Measurements from ENCODE around the gene RALGAPA1. TPM values are rescaled to one million over a fixed set of nuclear protein-coding genes. Genes with fewer than 3 reads are reported as not detected.

RALGAPA1 gene
- total and polyA plus RNA-seq, 2 experiments from 2014 or later: 21.9 to 27.3 TPM

DNA sequence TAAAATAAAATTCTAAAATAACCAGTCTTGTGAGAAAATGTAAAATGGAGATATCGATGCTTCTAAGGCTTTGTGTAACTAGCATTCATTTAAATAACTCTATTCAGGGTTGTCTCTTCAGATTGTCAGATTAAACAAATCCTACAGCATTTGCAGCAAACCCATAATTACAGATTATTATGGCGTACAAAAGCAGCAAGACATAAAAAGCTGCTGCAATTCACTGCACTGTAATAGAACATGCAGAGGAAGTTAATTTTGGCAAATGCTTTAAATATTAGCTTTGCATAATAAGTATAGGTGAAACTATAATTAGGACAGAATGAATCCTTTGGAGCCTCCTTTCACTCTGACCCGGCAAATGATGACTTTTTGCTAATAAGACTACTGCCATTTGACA is 176.8 kb downstream of the RALGAPA1 start:
- Mint-ChIP-seq H3K9me3 (no peaks in the 10 kb centered on the region), H3K36me3 (ENCODE audit: low read depth) (no peaks in the 10 kb centered on the region), H3K4me3 (no peak overlapping the region), H3K27me3 (ENCODE audit: insufficient read depth, low read depth, poor library complexity) (peaks cover 2% of the 10 kb centered on the region), H3K4me1 (peaks cover 9% of the 10 kb centered on the region; the same call in 2 of the 3 replicates), H3K27ac (0 out of 2 replicates have a peak overlapping the region, but pooled peaks have one; percentile 65)
- no peak for ATAC-seq
- no peaks in the 10 kb centered on the region for H3K9me2 ChIP-seq (ENCODE audit: insufficient read depth)
- H3K4me1 ChIP-seq (ENCODE audit: insufficient read depth): no peaks in the 10 kb centered on the region
- H3K27ac ChIP-seq (ENCODE audit: low read depth): no peak overlapping the region; the same call in 1 of the 2 replicates
- H3F3A ChIP-seq (replicated peaks; ENCODE audit: low read depth): no peaks in the 10 kb centered on the region
- no peak overlapping the region for H2AFZ ChIP-seq
- no peaks in the 10 kb centered on the region for H4K20me1 ChIP-seq (replicated peaks; ENCODE audit: insufficient read depth)
- H3K36me3 ChIP-seq (ENCODE audit: insufficient read depth): no peaks in the 10 kb centered on the region
- no peak overlapping the region for H3K4me3 ChIP-seq
- no peaks in the 10 kb centered on the region for H3K27me3 ChIP-seq (ENCODE audit: insufficient read depth)
- TF ChIP-seq, protein P1, sequence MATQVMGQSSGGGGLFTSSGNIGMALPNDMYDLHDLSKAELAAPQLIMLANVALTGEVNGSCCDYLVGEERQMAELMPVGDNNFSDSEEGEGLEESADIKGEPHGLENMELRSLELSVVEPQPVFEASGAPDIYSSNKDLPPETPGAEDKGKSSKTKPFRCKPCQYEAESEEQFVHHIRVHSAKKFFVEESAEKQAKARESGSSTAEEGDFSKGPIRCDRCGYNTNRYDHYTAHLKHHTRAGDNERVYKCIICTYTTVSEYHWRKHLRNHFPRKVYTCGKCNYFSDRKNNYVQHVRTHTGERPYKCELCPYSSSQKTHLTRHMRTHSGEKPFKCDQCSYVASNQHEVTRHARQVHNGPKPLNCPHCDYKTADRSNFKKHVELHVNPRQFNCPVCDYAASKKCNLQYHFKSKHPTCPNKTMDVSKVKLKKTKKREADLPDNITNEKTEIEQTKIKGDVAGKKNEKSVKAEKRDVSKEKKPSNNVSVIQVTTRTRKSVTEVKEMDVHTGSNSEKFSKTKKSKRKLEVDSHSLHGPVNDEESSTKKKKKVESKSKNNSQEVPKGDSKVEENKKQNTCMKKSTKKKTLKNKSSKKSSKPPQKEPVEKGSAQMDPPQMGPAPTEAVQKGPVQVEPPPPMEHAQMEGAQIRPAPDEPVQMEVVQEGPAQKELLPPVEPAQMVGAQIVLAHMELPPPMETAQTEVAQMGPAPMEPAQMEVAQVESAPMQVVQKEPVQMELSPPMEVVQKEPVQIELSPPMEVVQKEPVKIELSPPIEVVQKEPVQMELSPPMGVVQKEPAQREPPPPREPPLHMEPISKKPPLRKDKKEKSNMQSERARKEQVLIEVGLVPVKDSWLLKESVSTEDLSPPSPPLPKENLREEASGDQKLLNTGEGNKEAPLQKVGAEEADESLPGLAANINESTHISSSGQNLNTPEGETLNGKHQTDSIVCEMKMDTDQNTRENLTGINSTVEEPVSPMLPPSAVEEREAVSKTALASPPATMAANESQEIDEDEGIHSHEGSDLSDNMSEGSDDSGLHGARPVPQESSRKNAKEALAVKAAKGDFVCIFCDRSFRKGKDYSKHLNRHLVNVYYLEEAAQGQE (IDR thresholded peaks at IDR 0.05; ENCODE audit: unreplicated experiment): no peak
- no peak for TF ChIP-seq EZH2 (IDR thresholded peaks at IDR 0.05; ENCODE audit: low read depth, unreplicated experiment)
- TF ChIP-seq, protein P2, sequence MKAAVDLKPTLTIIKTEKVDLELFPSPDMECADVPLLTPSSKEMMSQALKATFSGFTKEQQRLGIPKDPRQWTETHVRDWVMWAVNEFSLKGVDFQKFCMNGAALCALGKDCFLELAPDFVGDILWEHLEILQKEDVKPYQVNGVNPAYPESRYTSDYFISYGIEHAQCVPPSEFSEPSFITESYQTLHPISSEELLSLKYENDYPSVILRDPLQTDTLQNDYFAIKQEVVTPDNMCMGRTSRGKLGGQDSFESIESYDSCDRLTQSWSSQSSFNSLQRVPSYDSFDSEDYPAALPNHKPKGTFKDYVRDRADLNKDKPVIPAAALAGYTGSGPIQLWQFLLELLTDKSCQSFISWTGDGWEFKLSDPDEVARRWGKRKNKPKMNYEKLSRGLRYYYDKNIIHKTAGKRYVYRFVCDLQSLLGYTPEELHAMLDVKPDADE (IDR thresholded peaks at IDR 0.05): no peak
- TF ChIP-seq, protein P3, sequence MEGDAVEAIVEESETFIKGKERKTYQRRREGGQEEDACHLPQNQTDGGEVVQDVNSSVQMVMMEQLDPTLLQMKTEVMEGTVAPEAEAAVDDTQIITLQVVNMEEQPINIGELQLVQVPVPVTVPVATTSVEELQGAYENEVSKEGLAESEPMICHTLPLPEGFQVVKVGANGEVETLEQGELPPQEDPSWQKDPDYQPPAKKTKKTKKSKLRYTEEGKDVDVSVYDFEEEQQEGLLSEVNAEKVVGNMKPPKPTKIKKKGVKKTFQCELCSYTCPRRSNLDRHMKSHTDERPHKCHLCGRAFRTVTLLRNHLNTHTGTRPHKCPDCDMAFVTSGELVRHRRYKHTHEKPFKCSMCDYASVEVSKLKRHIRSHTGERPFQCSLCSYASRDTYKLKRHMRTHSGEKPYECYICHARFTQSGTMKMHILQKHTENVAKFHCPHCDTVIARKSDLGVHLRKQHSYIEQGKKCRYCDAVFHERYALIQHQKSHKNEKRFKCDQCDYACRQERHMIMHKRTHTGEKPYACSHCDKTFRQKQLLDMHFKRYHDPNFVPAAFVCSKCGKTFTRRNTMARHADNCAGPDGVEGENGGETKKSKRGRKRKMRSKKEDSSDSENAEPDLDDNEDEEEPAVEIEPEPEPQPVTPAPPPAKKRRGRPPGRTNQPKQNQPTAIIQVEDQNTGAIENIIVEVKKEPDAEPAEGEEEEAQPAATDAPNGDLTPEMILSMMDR (conservative IDR thresholded peaks at IDR 0.05; ENCODE audit: low read depth in 2 of 2): no peak
- TF ChIP-seq, protein P4, sequence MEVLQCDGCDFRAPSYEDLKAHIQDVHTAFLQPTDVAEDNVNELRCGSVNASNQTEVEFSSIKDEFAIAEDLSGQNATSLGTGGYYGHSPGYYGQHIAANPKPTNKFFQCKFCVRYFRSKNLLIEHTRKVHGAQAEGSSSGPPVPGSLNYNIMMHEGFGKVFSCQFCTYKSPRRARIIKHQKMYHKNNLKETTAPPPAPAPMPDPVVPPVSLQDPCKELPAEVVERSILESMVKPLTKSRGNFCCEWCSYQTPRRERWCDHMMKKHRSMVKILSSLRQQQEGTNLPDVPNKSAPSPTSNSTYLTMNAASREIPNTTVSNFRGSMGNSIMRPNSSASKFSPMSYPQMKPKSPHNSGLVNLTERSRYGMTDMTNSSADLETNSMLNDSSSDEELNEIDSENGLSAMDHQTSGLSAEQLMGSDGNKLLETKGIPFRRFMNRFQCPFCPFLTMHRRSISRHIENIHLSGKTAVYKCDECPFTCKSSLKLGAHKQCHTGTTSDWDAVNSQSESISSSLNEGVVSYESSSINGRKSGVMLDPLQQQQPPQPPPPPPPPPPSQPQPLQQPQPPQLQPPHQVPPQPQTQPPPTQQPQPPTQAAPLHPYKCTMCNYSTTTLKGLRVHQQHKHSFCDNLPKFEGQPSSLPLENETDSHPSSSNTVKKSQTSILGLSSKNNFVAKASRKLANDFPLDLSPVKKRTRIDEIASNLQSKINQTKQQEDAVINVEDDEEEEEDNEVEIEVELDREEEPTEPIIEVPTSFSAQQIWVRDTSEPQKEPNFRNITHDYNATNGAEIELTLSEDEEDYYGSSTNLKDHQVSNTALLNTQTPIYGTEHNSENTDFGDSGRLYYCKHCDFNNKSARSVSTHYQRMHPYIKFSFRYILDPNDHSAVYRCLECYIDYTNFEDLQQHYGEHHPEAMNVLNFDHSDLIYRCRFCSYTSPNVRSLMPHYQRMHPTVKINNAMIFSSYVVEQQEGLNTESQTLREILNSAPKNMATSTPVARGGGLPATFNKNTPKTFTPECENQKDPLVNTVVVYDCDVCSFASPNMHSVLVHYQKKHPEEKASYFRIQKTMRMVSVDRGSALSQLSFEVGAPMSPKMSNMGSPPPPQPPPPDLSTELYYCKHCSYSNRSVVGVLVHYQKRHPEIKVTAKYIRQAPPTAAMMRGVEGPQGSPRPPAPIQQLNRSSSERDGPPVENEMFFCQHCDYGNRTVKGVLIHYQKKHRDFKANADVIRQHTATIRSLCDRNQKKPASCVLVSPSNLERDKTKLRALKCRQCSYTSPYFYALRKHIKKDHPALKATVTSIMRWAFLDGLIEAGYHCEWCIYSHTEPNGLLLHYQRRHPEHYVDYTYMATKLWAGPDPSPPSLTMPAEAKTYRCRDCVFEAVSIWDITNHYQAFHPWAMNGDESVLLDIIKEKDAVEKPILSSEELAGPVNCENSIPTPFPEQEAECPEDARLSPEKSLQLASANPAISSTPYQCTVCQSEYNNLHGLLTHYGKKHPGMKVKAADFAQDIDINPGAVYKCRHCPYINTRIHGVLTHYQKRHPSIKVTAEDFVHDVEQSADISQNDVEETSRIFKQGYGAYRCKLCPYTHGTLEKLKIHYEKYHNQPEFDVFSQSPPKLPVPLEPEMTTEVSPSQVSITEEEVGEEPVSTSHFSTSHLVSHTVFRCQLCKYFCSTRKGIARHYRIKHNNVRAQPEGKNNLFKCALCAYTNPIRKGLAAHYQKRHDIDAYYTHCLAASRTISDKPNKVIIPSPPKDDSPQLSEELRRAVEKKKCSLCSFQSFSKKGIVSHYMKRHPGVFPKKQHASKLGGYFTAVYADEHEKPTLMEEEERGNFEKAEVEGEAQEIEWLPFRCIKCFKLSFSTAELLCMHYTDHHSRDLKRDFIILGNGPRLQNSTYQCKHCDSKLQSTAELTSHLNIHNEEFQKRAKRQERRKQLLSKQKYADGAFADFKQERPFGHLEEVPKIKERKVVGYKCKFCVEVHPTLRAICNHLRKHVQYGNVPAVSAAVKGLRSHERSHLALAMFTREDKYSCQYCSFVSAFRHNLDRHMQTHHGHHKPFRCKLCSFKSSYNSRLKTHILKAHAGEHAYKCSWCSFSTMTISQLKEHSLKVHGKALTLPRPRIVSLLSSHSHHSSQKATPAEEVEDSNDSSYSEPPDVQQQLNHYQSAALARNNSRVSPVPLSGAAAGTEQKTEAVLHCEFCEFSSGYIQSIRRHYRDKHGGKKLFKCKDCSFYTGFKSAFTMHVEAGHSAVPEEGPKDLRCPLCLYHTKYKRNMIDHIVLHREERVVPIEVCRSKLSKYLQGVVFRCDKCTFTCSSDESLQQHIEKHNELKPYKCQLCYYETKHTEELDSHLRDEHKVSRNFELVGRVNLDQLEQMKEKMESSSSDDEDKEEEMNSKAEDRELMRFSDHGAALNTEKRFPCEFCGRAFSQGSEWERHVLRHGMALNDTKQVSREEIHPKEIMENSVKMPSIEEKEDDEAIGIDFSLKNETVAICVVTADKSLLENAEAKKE (CRISPR knock-in tag; IDR thresholded peaks at IDR 0.05): no peak
- H3K4me2 ChIP-seq: no peak overlapping the region
- H3K79me2 ChIP-seq (replicated peaks; ENCODE audit: insufficient read depth): no peaks in the 10 kb centered on the region
- no peak for DNase-seq (ENCODE audit: low spot score)

Data from GM23338 (cell line).